Measurements from ENCODE around the gene IFITM1.

GRCh38 chr11:272931-273198, 41.0 kb upstream of the IFITM1 start:
- TF ChIP-seq CTCF (IDR thresholded peaks at IDR 0.05): no peak
- no peak for TF ChIP-seq POLR2A (IDR thresholded peaks at IDR 0.05)
